Right cardiac atrium (tissue), 5 donors: ENCODE data around the gene BUD23. TPM values are rescaled to one million over a fixed set of nuclear protein-coding genes. Genes with fewer than 3 reads are reported as not detected.

ENCODE experiments used
- ATAC-seq, 2 donors: fragments of 200-7000 bp; cut with Tn5 transposase; one replicate each; pipeline versions ENCODE4 v1.8.0 to v1.9.1; 2020; ENCODE audit warnings: moderate library complexity in 2 of 2, mild to moderate bottlenecking in 1 of 2
- DNase-seq, 3 donors: peaks; one replicate each; pipeline ENCODE4 v3.0.0-alpha.2; 2020
- H3K27ac ChIP-seq: one replicate; pipeline ENCODE4 v1.5.1; 2013; ENCODE audit warnings: mild to moderate bottlenecking, low read length, control low read depth, moderate library complexity
- H3K27me3 ChIP-seq: one replicate; pipeline ENCODE4 v1.6.1; 2013; ENCODE audit not compliant: control insufficient read depth, insufficient read depth
- H3K4me1 ChIP-seq: one replicate; pipeline ENCODE4 v1.6.1; 2013; ENCODE audit warnings: low read length; ENCODE audit not compliant: control insufficient read depth, insufficient read depth
- H3K4me3 ChIP-seq: one replicate; pipeline ENCODE4 v1.5.1; 2013; ENCODE audit warnings: low read length, control low read depth
- H3K9me3 ChIP-seq: one replicate; pipeline ENCODE4 v1.6.1; 2013; ENCODE audit warnings: low read length; ENCODE audit not compliant: control insufficient read depth
- WGBS: extraction: QIAGEN DNeasy Blood & Tissue Kit; methylation state at CpG from one replicate; pipeline ENCODE4 v1.1.7; 2013; 5-methylcytosine and 5-hydroxymethylcytosine counted together
- intact Hi-C, 4 donors: fragments of 100-400 bp; cut with DNase I; formaldehyde crosslinking; loops; one replicate each; pipeline versions ENCODE4 v1.11.0 to v1.14.0; 2022 to 2023
- long read RNA-seq, 4 donors: library from polyadenylated mRNA; unstranded; transcript quantifications; one replicate each; pipeline ENCODE4 v2.0.0, GENCODE V29; 2020 to 2021
- polyA plus RNA-seq: library from polyadenylated mRNA; stranded (reverse); fragments of 200-250 nt; gene quantifications from one replicate; pipeline ENCODE4 v1.2.3, GENCODE V29; 2013
- total RNA-seq, 4 donors: library from RNA; stranded (reverse); fragmentation: NEBNext Ultra II Directional; extraction: Animal tissue kit (Norgen Biotek cat#: 25700); gene quantifications; one replicate each; pipeline ENCODE4 v1.2.1, GENCODE V29; 2021
- donor health status: healthy with polysubstance abuse.
- donor health status: DM: no; HTN: yes; CAD: no.
- donor health status: DM: no; HTN: no; CAD: no.
- donor health status: DM: no; HTN: yes; CAD: no; lungs with severe emphysema.
- donor health status: DM: yes; HTN: yes; CAD: no.

The BUD23 gene, protein sequence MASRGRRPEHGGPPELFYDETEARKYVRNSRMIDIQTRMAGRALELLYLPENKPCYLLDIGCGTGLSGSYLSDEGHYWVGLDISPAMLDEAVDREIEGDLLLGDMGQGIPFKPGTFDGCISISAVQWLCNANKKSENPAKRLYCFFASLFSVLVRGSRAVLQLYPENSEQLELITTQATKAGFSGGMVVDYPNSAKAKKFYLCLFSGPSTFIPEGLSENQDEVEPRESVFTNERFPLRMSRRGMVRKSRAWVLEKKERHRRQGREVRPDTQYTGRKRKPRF
- total RNA-seq (10 to 100 TPM; 53.0 to 72.0 (median 58.9) TPM), polyA plus RNA-seq (97.5 TPM)
- long read RNA-seq, donor 1, transcript BUD23-201 (12 exons, 1,230 nt): major isoform, 79 of 101 reads
- long read RNA-seq, donor 1, transcript BUD23-215 (2 exons, 3,886 nt): minor isoform, 7 of 101 reads
- long read RNA-seq, donor 1, partial matches to known transcripts: 6 of 101 reads
- long read RNA-seq, donor 1, other reads (novel, unspliced or antisense): 6 of 101 reads
- long read RNA-seq, donor 2, transcript BUD23-201 (12 exons, 1,230 nt): major isoform, 36 of 48 reads
- long read RNA-seq, donor 2, partial matches to known transcripts: 1 of 48 reads
- long read RNA-seq, donor 2, other reads (novel, unspliced or antisense): 8 of 48 reads
- long read RNA-seq, donor 3, transcript BUD23-215 (2 exons, 3,886 nt): minor isoform, 9 of 161 reads
- long read RNA-seq, donor 3, transcript BUD23-201 (12 exons, 1,230 nt): major isoform, 110 of 161 reads
- long read RNA-seq, donor 3, partial matches to known transcripts: 9 of 161 reads
- long read RNA-seq, donor 3, other reads (novel, unspliced or antisense): 26 of 161 reads
- long read RNA-seq, donor 4, transcript BUD23-201 (12 exons, 1,230 nt): major isoform, 36 of 42 reads
- long read RNA-seq, donor 4, partial matches to known transcripts: 2 of 42 reads
- long read RNA-seq, donor 4, other reads (novel, unspliced or antisense): 2 of 42 reads

GRCh38 chr7:73683056-73683787, at the start of gene BUD23, which contains the start of gene DNAJC30:
BUD23 (plus strand) TSS chr7:73683597; CDS start chr7:73683626, 29 bp downstream.
DNAJC30 (minus strand) TSS chr7:73683453; CDS start chr7:73683423, 30 bp downstream.
- ATAC-seq: peak; percentile 97 to 98
- H3K27me3 ChIP-seq: no peaks in the 10 kb centered on the region
- no peaks in the 10 kb centered on the region for H3K9me3 ChIP-seq
- H3K27ac ChIP-seq: peak within 1 kb of the TSS; percentile 82
- intact Hi-C loops: no loop called here
- peak; percentile 97 to 99 (median 99) for DNase-seq
- H3K4me1 ChIP-seq: peaks cover 3% of the 10 kb centered on the region
- under 1% methylated on average over 68 of the region's 68 CpGs for WGBS
- peak within 1 kb of the TSS; percentile 97 for H3K4me3 ChIP-seq

DNA sequence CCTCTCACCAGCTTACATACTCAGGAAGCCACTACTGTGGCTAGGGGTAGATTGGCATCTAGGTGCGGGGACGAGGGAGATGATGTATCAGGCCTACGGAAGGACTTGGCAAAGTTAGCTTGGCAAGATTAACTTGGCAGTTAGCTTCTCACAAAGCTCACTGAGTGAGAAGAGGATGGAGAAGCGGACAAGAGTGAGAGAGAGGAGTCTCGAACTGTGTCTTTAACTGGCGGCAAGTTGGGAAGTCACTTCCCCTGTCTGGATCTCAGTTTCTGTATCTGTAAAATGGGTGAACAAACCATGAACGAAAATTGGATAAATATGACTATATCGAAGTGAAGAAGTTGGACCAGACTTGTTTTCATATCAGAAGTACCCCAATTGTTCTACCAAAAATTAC, 49.6 kb upstream of the BUD23 start:
- DNase-seq (no peak), ATAC-seq (no peak)
- intact Hi-C loops: no loop called here
- Histone ChIP-seq H3K4me1 (no peaks in the 10 kb centered on the region), H3K27me3 (no peaks in the 10 kb centered on the region), H3K4me3 (no peak overlapping the region), H3K9me3 (no peaks in the 10 kb centered on the region), H3K27ac (no peak overlapping the region)
- 77% methylated on average over 8 of the region's 8 CpGs for whole genome bisulfite sequencing

GRCh38 chr7:73635428-73636200, 47.8 kb upstream of the BUD23 start:
- no peaks in the 10 kb centered on the region for H3K27me3 ChIP-seq
- WGBS: 82% methylated on average over 8 of the region's 8 CpGs
- DNase-seq: no peak
- no peak overlapping the region for H3K27ac ChIP-seq
- H3K4me3 ChIP-seq: no peak overlapping the region
- H3K9me3 ChIP-seq: no peaks in the 10 kb centered on the region
- ATAC-seq: no peak
- intact Hi-C loops: no loop called here
- no peaks in the 10 kb centered on the region for H3K4me1 ChIP-seq

DNA sequence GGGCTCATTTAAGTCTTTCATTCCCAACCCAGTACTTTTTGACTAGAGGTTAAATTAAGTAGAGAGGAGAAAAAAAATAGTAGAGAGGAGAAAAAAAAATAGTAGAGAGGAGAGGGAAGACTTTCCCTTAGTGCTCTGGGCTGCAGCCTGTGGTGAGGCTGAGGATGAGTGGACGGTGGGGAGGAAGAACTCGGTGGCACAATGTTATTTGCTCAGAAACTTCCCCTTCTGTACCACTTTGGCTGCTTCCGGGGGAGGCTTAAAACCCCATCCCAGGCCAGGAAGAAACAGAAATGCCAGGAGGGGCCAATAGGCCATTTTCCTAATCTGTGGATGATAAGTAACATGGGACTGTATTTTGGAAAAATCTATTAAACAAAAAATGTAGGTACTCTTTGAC, 44.5 kb upstream of the BUD23 start:
- WGBS: 51% methylated on average over 3 of the region's 3 CpGs
- DNase-seq: no peak
- Histone ChIP-seq H3K4me1 (no peaks in the 10 kb centered on the region), H3K27ac (no peak overlapping the region), H3K9me3 (peaks cover 2% of the 10 kb centered on the region), H3K4me3 (no peak overlapping the region), H3K27me3 (no peaks in the 10 kb centered on the region)
- no peak for ATAC-seq
- intact Hi-C loops: no loop called here

GRCh38 chr7:73642834-73643233, 40.6 kb upstream of the BUD23 start:
- 58% methylated on average over 2 of the region's 2 CpGs for WGBS
- DNase-seq (no peak), ATAC-seq (no peak)
- H3K9me3 ChIP-seq: peaks cover 2% of the 10 kb centered on the region
- no peak overlapping the region for H3K4me3 ChIP-seq
- no peaks in the 10 kb centered on the region for H3K27me3 ChIP-seq
- H3K4me1 ChIP-seq: no peaks in the 10 kb centered on the region
- intact Hi-C loops: no loop called here
- no peak overlapping the region for H3K27ac ChIP-seq

DNA sequence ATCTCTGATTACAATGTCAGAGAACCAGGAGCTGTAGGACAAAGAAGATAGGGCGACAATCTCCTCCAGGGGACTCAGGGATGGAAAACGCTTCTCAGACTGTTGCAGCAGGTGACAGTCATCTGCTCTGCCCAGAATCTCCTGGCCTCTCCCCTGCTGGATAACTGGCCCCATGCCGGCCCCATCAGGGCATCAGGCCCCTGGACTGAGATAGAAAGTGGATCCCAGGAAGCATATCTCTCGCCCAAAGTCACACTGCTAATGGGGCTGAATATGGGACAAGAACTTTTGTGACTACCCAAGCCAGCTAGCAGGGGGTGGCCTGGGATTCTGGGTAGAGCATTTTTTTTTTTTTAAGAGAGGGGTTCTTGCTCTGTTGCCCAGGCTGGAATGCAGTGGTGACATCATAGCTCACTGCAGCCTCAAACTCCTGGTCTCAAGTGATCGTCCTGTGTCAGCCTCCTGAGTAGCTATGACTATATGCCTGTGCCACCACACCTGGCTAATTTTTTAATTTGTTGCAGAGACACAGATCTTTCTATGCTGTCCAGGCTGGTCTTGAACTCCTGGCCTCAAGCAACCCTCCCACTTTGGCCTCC, 38.6 kb upstream of the BUD23 start:
- DNase-seq (no peak), ATAC-seq (no peak)
- no peak overlapping the region for H3K4me3 ChIP-seq
- intact Hi-C loops: no loop called here
- H3K27ac ChIP-seq: no peak overlapping the region
- peaks cover 2% of the 10 kb centered on the region for H3K9me3 ChIP-seq
- WGBS: 32% methylated on average over 5 of the region's 5 CpGs
- no peaks in the 10 kb centered on the region for H3K4me1 ChIP-seq
- no peaks in the 10 kb centered on the region for H3K27me3 ChIP-seq

- no peak for ATAC-seq
- WGBS: 28% methylated on average over 4 of the region's 4 CpGs
- peaks cover 2% of the 10 kb centered on the region for H3K9me3 ChIP-seq
- H3K27me3 ChIP-seq: no peaks in the 10 kb centered on the region
- no peak overlapping the region for H3K27ac ChIP-seq
- no peaks in the 10 kb centered on the region for H3K4me1 ChIP-seq
- no peak for DNase-seq
- H3K4me3 ChIP-seq: no peak overlapping the region
- intact Hi-C loops: no loop called here
Measured at GRCh38 chr7:73645643-73646174, 37.7 kb upstream of the BUD23 start.

DNA sequence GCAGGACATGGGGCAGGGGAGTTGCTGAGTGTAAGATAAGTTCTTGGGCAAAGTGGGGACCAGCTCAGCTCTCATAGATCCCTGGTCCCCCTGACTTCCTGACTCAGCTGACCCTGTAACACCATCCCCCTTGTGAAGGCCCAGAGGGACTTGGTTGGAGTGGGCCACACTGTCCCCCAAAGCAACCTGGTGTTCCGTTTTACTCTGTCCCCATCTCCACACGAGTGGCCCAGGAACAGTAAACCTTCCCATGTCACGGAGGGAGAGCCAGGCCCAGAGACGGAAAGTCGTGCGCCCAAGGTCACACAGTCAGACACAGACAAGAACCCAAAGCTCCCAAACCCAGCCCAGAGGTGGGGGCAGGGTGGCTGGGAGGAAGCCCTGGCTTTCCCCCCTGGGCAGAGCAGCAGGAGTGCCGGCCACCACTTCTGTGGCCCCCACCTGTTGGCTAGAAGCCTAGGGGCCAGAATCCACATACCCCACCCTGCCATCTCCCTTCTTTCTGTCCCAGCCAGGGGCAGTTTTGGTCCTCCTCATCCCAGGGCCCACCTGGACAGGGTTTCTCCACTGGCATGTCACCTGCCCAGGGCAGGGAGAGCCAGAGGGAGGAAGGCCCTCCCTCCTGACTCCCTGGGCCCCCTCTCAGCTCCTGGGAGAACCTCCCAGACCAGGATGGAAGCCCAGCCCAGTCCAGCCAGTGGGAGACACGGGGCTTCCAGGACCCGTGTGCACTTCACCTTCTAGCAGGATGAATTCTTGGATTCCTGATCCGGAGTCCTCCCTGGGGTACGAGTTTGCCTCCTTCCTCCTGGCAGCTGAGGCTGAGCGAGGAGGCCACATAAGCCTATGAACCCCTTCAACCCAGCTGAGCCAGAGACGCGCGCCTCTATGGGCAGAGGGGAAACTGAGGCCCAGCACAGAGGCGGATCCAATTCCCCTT, 36.3 kb upstream of the BUD23 start:
- Histone ChIP-seq H3K4me1 (no peaks in the 10 kb centered on the region), H3K27me3 (no peaks in the 10 kb centered on the region), H3K4me3 (peak overlapping the region; percentile 60), H3K27ac (no peak overlapping the region), H3K9me3 (no peaks in the 10 kb centered on the region)
- intact Hi-C loops: no loop called here
- ATAC-seq: no peak
- no peak for DNase-seq
- WGBS: 39% methylated on average over 16 of the region's 16 CpGs
